PC-9 (cell line): Measurements from ENCODE around the gene CCER1. TPM values are rescaled to one million over a fixed set of nuclear protein-coding genes. Genes with fewer than 3 reads are reported as not detected.

Experiments used
- BruUV-seq: library from RNA; stranded (reverse); fragments of 400-500 nt; replicated peaks from 2 replicates; lab custom pipeline; 2021; lab: Mats Ljungman, UMichigan
- CTCF ChIA-PET: fragments of 300-600 bp; sonication (Branson Sonifier 250); formaldehyde crosslinking; loops from one replicate; lab custom pipeline; 2022; ENCODE audit warnings: antibody characterized with exemption; lab: Charles Lee
- POLR2A ChIA-PET: fragments of 300-600 bp; sonication (Branson Sonifier 250); formaldehyde crosslinking; loops from one replicate; lab custom pipeline; 2022; ENCODE audit warnings: antibody characterized with exemption; ENCODE audit not compliant: unreplicated experiment; lab: Charles Lee
- DNase-seq, 2 experiments: peaks; one replicate each; pipeline versions ENCODE4 v3.0.0 to v3.0.0-alpha.2; 2015 to 2022; ENCODE audit warnings: mixed read lengths in 1 of 2
- H2AFZ ChIP-seq: fragments of 200-600 bp; sonication (generic); 2 replicates; pipeline ENCODE4 v1.8.1; 2017; ENCODE audit warnings: antibody characterized with exemption
- H3F3A ChIP-seq: fragments of 200-600 bp; sonication (generic); 2 replicates; pipeline ENCODE4 v1.8.1; 2017; ENCODE audit warnings: antibody characterized with exemption, mild to moderate bottlenecking, low read depth; ENCODE audit not compliant: insufficient read depth
- H3K27ac ChIP-seq: fragments of 200-600 bp; sonication (generic); 2 replicates; pipeline ENCODE4 v1.6.1; 2016; ENCODE audit warnings: mixed run types
- H3K27me3 ChIP-seq: fragments of 200-600 bp; sonication (generic); 2 replicates; pipeline ENCODE4 v1.6.1; 2016; ENCODE audit warnings: low read depth, mixed run types; ENCODE audit not compliant: insufficient read depth
- H3K36me3 ChIP-seq: fragments of 200-600 bp; sonication (generic); 2 replicates; pipeline ENCODE4 v1.6.1; 2016; ENCODE audit warnings: low read depth, mixed run types
- H3K4me1 ChIP-seq: fragments of 200-600 bp; sonication (generic); replicated peaks from 2 replicates; pipeline ENCODE4 v1.6.1; 2016; ENCODE audit warnings: mixed run types; ENCODE audit not compliant: insufficient read depth
- H3K4me2 ChIP-seq: fragments of 200-600 bp; sonication (generic); 2 replicates; pipeline ENCODE4 v1.6.1; 2017; ENCODE audit warnings: mixed run types
- H3K4me3 ChIP-seq: fragments of 200-600 bp; sonication (generic); 2 replicates; pipeline ENCODE4 v1.6.1; 2016; ENCODE audit warnings: mixed run types
- H3K79me2 ChIP-seq: fragments of 200-600 bp; sonication (generic); 2 replicates; pipeline ENCODE4 v1.6.1; 2017; ENCODE audit warnings: low read depth, mixed run types
- H3K9me2 ChIP-seq: fragments of 200-600 bp; sonication (generic); 2 replicates; pipeline ENCODE4 v1.8.1; 2017; ENCODE audit warnings: mild to moderate bottlenecking; ENCODE audit not compliant: insufficient read depth
- H3K9me3 ChIP-seq: fragments of 200-600 bp; sonication (generic); 2 replicates; pipeline ENCODE4 v1.8.1; 2016; ENCODE audit warnings: low read depth; ENCODE audit not compliant: insufficient read depth
- H4K20me1 ChIP-seq: fragments of 200-600 bp; sonication (generic); 2 replicates; pipeline ENCODE4 v1.8.1; 2017; ENCODE audit not compliant: insufficient read depth
- CTCF ChIP-seq: fragments of 200-600 bp; sonication (generic); conservative IDR thresholded peaks from 2 replicates; pipeline ENCODE4 v1.6.1; 2017; ENCODE audit warnings: mixed run types, antibody characterized with exemption, mild to moderate bottlenecking, moderate library complexity
- EZH2 ChIP-seq: fragments of 200-600 bp; sonication (generic); IDR thresholded peaks from 2 replicates; pipeline ENCODE4 v1.8.0; 2017; ENCODE audit warnings: antibody characterized with exemption, low read depth
- intact Hi-C: fragments of 100-400 bp; cut with micrococcal nuclease; formaldehyde crosslinking; loops from one replicate; pipeline ENCODE4 v1.10.0; 2022; ENCODE audit not compliant: unreplicated experiment
- total RNA-seq: library from RNA; stranded (reverse); gene quantifications from 2 replicates; pipeline ENCODE4 v1.2.3, GENCODE V29; 2021

CCER1 gene
- total RNA-seq, 1 experiment from 2014 or later = not detected

DNA sequence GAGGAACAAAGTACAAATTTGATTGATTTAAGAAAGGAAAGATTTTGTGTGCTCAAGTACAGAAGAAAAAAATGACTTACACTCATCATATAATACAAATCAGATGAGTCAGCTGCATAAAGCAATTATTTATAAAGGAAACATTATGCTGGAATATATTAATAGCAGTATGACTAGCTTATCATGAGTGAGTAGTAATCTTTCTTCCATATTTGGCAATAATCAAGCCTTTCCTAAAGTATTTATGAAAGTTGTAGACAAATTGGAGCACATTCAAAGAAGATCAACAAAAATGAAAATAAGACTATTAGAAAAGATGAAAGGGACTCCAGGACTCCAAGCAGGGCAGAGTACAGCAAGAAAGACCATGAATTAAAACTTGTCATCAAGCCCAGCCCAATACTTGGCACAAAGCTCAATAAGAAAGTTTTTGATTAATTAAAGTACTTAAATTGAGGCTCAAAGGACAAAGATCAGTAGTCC, 32.8 kb downstream of the CCER1 start:
- H3K27ac ChIP-seq = no peak overlapping the region
- H2AFZ ChIP-seq = no peak overlapping the region
- H3K9me2 ChIP-seq = peaks cover 4% of the 10 kb centered on the region; the same call in 1 of the 2 replicates
- ChIA-PET CTCF (no interaction called here), POLR2A (no interaction called here)
- H3K4me2 ChIP-seq = no peak overlapping the region
- H3K4me3 ChIP-seq = no peak overlapping the region
- DNase-seq = no peak
- BruUV-seq = no TSS peak
- TF ChIP-seq EZH2 = no peak
- TF ChIP-seq CTCF = no peak
- no peaks in the 10 kb centered on the region for H4K20me1 ChIP-seq
- H3K4me1 ChIP-seq = no peaks in the 10 kb centered on the region
- no peaks in the 10 kb centered on the region for H3K9me3 ChIP-seq
- intact Hi-C loops = no loop called here
- H3K79me2 ChIP-seq = no peaks in the 10 kb centered on the region
- H3K36me3 ChIP-seq = no peaks in the 10 kb centered on the region
- H3F3A ChIP-seq = no peaks in the 10 kb centered on the region
- H3K27me3 ChIP-seq = no peaks in the 10 kb centered on the region

- ChIA-PET CTCF (no interaction called here), POLR2A (no interaction called here)
- no peak overlapping the region for H2AFZ ChIP-seq
- no peaks in the 10 kb centered on the region for H3F3A ChIP-seq
- no peaks in the 10 kb centered on the region for H3K79me2 ChIP-seq
- no peaks in the 10 kb centered on the region for H3K36me3 ChIP-seq
- DNase-seq = no peak
- no TSS peak for BruUV-seq
- intact Hi-C loops = no loop called here
- no peaks in the 10 kb centered on the region for H3K4me1 ChIP-seq
- no peaks in the 10 kb centered on the region for H3K27me3 ChIP-seq
- H4K20me1 ChIP-seq = no peaks in the 10 kb centered on the region
- no peak overlapping the region for H3K4me2 ChIP-seq
- no peak overlapping the region for H3K27ac ChIP-seq
- TF ChIP-seq CTCF (no peak), EZH2 (no peak)
- H3K4me3 ChIP-seq = no peak overlapping the region
- H3K9me3 ChIP-seq = no peaks in the 10 kb centered on the region
- H3K9me2 ChIP-seq = peaks cover 4% of the 10 kb centered on the region; the same call in 1 of the 2 replicates
These were observed 33.4 kb downstream of the CCER1 start for GRCh38 chr12:90921536-90921935.

DNA sequence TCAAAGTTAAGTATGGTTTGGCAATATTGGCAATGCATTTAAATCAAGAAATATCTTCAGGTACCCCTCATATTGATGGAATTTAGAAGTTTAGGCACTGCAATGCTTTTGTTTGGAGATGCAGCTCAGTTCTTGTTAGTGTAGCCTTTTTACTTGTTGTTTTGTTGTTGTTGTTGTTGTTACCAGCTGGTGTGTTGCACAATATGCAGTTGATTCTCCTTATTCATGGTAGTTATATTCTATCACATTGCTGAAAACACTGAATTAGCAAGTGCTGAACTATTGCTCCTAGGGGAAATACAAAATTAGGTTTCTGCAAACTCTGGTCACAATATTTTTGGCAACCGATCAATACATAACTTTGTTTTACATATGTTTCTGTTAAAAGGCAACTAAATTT, 34.8 kb downstream of the CCER1 start:
- no peak overlapping the region for H3K4me3 ChIP-seq
- no peaks in the 10 kb centered on the region for H3F3A ChIP-seq
- no peaks in the 10 kb centered on the region for H3K36me3 ChIP-seq
- BruUV-seq = no TSS peak
- H4K20me1 ChIP-seq = no peaks in the 10 kb centered on the region
- no peaks in the 10 kb centered on the region for H3K4me1 ChIP-seq
- ChIA-PET POLR2A (no interaction called here), CTCF (no interaction called here)
- no peaks in the 10 kb centered on the region for H3K79me2 ChIP-seq
- H3K9me2 ChIP-seq = peaks cover 4% of the 10 kb centered on the region; the same call in 1 of the 2 replicates
- H2AFZ ChIP-seq = no peak overlapping the region
- intact Hi-C loops = no loop called here
- no peak overlapping the region for H3K4me2 ChIP-seq
- H3K27ac ChIP-seq = no peak overlapping the region
- H3K9me3 ChIP-seq = no peaks in the 10 kb centered on the region
- H3K27me3 ChIP-seq = no peaks in the 10 kb centered on the region
- TF ChIP-seq EZH2 (no peak), CTCF (no peak)
- DNase-seq = no peak
